ENCODE measurements around the gene NAT8.

GRCh38 chr2:73642338-73643018 is at the start of gene NAT8:
- TF ChIP-seq, protein P1, sequence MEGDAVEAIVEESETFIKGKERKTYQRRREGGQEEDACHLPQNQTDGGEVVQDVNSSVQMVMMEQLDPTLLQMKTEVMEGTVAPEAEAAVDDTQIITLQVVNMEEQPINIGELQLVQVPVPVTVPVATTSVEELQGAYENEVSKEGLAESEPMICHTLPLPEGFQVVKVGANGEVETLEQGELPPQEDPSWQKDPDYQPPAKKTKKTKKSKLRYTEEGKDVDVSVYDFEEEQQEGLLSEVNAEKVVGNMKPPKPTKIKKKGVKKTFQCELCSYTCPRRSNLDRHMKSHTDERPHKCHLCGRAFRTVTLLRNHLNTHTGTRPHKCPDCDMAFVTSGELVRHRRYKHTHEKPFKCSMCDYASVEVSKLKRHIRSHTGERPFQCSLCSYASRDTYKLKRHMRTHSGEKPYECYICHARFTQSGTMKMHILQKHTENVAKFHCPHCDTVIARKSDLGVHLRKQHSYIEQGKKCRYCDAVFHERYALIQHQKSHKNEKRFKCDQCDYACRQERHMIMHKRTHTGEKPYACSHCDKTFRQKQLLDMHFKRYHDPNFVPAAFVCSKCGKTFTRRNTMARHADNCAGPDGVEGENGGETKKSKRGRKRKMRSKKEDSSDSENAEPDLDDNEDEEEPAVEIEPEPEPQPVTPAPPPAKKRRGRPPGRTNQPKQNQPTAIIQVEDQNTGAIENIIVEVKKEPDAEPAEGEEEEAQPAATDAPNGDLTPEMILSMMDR (IDR thresholded peaks at IDR 0.05), result no peak
- peak; percentile 50 for TF ChIP-seq POLR2A (IDR thresholded peaks at IDR 0.05)

All from right lobe of liver (tissue), 4 donors.